ENCODE data around the gene CTNND2.

Gene CTNND2

DNA sequence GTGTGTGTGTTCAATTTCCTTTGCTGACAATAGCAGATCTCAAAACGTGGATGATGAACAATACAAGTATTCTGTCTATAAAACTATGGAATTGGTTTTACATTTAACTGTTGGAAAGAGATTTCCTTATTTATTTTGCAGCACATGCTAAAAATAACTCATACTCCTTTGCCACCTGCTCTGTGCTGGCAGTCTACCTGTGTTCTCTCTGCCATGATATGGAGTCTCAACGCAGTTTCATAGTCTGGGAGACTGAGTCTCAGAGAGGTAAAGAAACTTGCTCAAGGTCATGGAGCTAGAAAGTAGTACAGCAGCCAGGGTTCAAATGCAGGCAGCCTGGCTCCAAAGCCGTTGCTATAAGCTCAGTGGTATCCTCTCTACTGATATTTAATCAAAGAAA lies 677.2 kb downstream of the CTNND2 start:
- peaks cover 10% of the 10 kb centered on the region for H3K9me3 Mint-ChIP-seq
- no peak overlapping the region for H3K27ac Mint-ChIP-seq
- H3K27me3 Mint-ChIP-seq = no peaks in the 10 kb centered on the region
- no peaks in the 10 kb centered on the region for H3K4me1 Mint-ChIP-seq (ENCODE audit: low read depth)
- H3K36me3 Mint-ChIP-seq (ENCODE audit: low read depth) = no peaks in the 10 kb centered on the region
- no peak for DNase-seq
- H3K4me3 Mint-ChIP-seq = no peak overlapping the region

DNA sequence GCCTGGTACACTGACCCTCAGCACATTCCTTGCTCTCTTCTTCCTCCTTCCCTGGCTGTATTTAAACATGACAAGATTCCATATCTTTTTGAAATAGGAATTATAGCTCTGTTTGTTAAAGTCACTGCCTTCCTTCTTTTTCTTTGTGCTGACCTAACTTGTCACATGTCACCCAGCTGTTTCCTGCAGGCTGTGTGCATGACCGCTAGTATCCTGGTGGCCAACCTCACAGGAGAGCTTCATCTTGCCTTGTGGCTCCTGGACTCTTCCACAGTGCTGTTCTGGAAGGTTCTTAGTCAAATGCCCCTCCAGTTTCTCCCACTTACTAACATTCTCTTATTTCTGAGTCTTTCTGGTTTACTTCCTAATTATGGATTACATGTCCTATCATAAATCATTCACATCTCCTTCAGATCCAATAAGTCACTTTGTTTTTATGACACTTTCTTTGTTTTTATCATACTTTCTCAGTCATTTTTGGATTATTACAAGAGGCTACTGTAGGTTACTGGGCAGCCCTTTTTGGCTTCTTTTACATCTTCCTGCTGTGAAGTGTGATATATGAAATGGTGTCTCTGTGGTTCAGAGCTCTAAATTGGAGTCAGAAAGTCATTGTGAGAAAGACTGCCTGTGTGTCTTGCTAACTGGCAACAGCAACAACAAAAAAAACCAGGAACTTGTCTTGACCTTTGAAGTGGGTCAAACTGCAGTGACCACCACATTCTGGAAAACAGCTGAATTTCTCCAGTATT lies 679.6 kb downstream of the CTNND2 start:
- H3K9me3 Mint-ChIP-seq = no peaks in the 10 kb centered on the region
- no peak overlapping the region for H3K27ac Mint-ChIP-seq
- H3K36me3 Mint-ChIP-seq (ENCODE audit: low read depth) = no peaks in the 10 kb centered on the region
- no peaks in the 10 kb centered on the region for H3K27me3 Mint-ChIP-seq
- H3K4me3 Mint-ChIP-seq = no peak overlapping the region
- H3K4me1 Mint-ChIP-seq (ENCODE audit: low read depth) = no peaks in the 10 kb centered on the region
- no peak for DNase-seq

DNA sequence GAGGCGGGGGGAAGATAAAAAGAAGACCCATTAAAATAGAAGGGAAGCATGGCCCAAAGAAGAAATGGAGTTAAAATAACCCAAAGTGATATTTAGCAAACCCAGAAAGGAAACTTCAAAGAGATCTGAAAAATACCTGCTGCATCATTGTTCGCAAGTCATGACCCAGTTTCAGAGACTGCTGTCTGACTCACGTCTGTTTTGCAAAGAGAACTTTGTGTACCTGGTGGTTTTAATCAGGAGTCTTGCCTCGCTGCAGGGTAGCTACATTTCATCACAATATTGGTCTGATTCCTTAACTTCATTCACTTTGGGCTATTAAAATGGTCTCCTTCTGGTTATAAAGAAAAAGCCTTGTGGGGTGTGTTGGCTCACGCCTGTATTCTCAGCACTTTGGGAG lies 682.1 kb downstream of the CTNND2 start:
- H3K4me1 Mint-ChIP-seq (ENCODE audit: low read depth) = no peaks in the 10 kb centered on the region
- no peaks in the 10 kb centered on the region for H3K36me3 Mint-ChIP-seq (ENCODE audit: low read depth)
- DNase-seq = no peak
- no peaks in the 10 kb centered on the region for H3K9me3 Mint-ChIP-seq
- no peak overlapping the region for H3K4me3 Mint-ChIP-seq
- no peaks in the 10 kb centered on the region for H3K27me3 Mint-ChIP-seq
- H3K27ac Mint-ChIP-seq = no peak overlapping the region

DNA sequence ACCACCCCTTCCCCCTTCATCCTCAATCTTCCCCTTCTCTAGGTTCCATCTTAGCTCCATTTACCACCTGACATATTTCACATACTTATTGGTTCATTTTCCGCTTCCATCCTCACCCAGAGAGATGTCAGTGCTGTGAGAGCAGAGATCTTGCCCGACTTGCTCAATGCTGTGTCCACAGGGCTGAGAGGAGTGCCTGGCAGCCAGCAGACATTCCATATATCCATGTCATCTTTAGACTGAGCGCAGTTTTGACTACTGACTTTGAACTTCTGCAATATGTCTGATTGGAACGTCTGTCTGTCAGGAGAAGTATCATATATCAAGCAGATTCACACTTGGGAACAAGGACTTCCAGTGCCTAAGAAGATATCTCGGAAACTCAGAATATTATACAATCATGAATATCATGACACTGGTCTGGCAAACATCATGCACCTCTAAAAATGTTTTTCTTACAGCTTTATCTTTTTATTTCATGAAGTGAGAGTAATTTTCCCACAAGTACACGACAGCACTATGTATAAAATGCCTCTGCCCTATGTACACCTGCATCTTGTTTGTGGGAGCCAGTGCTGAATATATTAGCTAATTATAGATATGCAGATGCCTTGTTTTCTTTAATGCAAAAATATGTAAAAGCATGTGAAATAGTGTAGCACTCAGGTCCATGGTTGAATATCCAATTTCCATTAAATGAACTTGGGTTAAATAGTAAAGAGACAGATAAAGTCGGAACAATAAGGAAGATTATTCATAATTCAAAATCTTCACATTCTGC lies 689.2 kb downstream of the CTNND2 start:
- Mint-ChIP-seq H3K27me3 (no peaks in the 10 kb centered on the region), H3K36me3 (ENCODE audit: low read depth) (no peaks in the 10 kb centered on the region), H3K4me3 (no peak overlapping the region), H3K9me3 (no peaks in the 10 kb centered on the region), H3K27ac (no peak overlapping the region), H3K4me1 (ENCODE audit: low read depth) (no peaks in the 10 kb centered on the region)
- no peak for DNase-seq

DNA sequence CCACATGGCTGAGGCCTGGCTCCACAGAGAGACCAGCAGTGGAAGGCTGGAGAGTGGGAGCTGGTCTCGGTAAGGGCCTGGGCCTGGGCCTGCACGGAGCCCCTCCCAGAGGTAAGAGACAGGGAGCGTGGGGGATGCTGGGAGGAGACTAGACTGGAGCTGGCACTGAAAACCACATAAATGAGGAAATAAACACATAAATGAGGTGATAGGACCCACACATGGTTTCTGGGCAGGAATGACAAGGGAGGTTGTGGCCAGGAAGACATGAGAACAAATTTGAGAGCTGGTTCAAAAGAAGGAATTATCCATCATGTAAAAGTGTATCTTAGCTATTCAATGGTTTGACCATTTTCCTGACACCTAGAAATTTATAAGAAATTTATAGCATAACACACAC lies 691.5 kb downstream of the CTNND2 start:
- H3K27ac Mint-ChIP-seq = no peak overlapping the region
- no peak overlapping the region for H3K4me3 Mint-ChIP-seq

DNA sequence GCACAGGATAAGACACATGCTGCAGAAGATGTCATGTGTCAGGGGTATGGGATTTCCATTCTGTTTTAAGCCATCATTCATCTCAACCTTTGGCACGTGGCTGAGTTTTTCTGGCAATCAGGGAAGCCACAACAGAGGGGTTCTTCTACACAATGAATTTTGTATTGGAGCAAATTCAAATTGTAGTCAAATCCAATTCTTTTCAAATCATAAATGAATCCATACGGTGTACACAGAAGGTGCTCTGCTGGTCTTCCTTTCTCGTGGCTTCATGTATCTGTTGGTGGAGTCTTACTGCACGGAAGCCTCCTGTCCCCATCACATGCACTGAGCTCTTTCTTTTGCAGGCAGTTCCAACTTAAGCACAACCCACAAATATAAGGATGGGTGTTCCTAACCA lies 706.5 kb downstream of the CTNND2 start:
- H3K27ac Mint-ChIP-seq = no peak overlapping the region
- no peaks in the 10 kb centered on the region for H3K4me1 Mint-ChIP-seq (ENCODE audit: low read depth)
- no peaks in the 10 kb centered on the region for H3K36me3 Mint-ChIP-seq (ENCODE audit: low read depth)

More for the DNA sequence above, 691.5 kb downstream of the CTNND2 start:
- Mint-ChIP-seq H3K4me1 (ENCODE audit: low read depth) (no peaks in the 10 kb centered on the region), H3K27me3 (no peaks in the 10 kb centered on the region), H3K9me3 (no peaks in the 10 kb centered on the region), H3K36me3 (ENCODE audit: low read depth) (no peaks in the 10 kb centered on the region)
- no peak for DNase-seq

DNA sequence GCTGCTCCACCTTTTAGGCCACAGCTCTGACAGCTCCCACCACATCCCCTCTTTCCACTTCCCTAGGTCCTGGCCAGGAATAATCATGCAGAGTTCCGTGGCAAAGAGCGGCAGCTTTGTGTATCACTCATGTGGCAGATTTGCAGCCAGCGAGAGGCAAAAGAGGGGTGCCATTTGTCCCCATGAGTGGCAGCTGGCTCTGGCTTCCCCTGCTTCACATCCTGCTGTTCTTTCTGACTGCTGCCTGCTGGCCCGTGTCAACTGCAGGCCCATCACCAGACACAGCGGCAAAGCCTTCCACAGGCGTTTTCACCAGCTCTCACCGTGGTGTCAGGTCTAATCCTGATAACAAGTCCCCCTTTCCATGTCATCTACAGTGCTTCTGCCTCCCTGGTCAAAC lies 712.6 kb downstream of the CTNND2 start:
- no peak overlapping the region for H3K27ac Mint-ChIP-seq
- no peaks in the 10 kb centered on the region for H3K4me1 Mint-ChIP-seq (ENCODE audit: low read depth)
- no peak for DNase-seq
- H3K27me3 Mint-ChIP-seq = no peaks in the 10 kb centered on the region
- H3K36me3 Mint-ChIP-seq (ENCODE audit: low read depth) = no peaks in the 10 kb centered on the region
- no peak overlapping the region for H3K4me3 Mint-ChIP-seq
- H3K9me3 Mint-ChIP-seq = no peaks in the 10 kb centered on the region

More for the DNA sequence above, 706.5 kb downstream of the CTNND2 start:
- Mint-ChIP-seq H3K4me3 (no peak overlapping the region), H3K27me3 (no peaks in the 10 kb centered on the region), H3K9me3 (no peaks in the 10 kb centered on the region)
- DNase-seq = no peak

DNA sequence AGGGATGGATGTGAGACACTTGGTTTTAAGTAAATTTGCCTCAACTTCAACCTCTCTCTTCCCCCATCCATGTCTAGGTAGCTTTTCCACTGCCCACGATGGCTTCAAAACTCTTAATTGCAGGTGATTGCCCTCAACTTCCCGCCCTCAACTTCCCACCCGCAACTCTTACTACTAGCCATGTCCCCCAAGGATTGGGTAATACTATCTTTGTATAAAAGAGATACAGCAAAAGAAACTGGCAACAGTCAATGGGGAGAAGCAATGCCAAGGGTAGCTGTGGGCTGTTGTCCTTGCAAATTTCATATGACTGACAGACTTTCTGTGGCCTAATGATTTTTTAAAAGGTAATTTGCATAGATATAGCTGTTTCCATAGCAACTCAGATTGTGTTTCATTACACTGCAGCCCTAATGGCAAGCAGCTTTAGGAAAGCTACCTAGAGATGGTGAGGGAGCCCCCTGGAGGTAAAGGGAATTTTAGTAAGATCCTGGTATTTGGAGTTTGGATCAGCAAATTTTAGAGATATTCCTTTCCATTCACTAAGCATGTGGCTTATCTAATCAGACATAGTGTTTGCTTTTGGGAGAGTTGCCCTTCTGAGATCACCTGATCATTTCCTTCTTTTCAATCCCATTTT lies 721.7 kb downstream of the CTNND2 start:
- DNase-seq = no peak
- H3K4me1 Mint-ChIP-seq (ENCODE audit: low read depth) = peaks cover 12% of the 10 kb centered on the region
- H3K36me3 Mint-ChIP-seq (ENCODE audit: low read depth) = no peaks in the 10 kb centered on the region
- H3K27ac Mint-ChIP-seq = no peak overlapping the region
- peaks cover 3% of the 10 kb centered on the region for H3K27me3 Mint-ChIP-seq
- no peak overlapping the region for H3K4me3 Mint-ChIP-seq
- H3K9me3 Mint-ChIP-seq = no peaks in the 10 kb centered on the region

DNA sequence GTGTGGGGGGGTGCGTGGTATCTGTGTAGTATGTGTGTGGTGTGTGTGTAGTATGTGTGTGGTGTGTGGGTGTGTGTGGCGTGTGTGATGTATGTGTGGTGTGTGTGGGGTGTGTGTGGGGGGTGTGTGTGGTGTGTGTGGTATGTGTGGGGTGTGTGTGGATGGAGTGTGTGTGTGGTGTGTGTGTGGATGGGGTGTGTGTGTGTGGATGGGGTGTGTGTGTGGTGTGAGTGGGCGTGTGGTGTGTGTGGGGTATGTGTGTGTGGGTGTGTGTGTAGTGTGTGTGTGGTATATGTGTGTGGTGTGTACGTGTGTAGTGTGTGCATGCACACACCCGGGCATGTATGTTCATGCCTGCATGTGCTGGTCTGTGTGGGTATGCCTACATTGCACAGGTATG lies 722.3 kb downstream of the CTNND2 start:
- H3K27ac Mint-ChIP-seq = no peak overlapping the region
- peaks cover 12% of the 10 kb centered on the region for H3K4me1 Mint-ChIP-seq (ENCODE audit: low read depth)
- no peak for DNase-seq
- no peaks in the 10 kb centered on the region for H3K9me3 Mint-ChIP-seq
- H3K27me3 Mint-ChIP-seq = peaks cover 3% of the 10 kb centered on the region
- H3K36me3 Mint-ChIP-seq (ENCODE audit: low read depth) = no peaks in the 10 kb centered on the region
- H3K4me3 Mint-ChIP-seq = no peak overlapping the region

DNA sequence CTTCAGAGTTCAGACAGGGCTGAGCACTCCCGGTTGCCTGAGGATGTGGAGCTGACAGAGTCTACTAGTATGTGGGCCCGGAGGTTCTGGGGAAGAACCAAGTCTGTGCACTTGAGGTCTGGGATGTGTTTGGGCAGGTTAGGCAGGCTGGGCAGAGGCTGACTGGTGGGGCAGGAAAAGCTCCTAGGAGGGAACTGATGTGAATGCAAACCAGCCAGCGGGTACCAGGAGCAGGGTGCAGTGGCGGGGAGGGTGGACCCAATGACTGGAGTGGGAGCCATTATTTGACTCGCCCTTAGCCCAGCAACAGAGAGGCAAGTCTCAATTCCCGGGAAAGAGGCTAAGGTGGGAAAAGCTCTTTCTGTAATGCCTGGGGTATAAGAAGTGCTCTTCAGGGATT lies 723.4 kb downstream of the CTNND2 start:
- no peak for DNase-seq
- Mint-ChIP-seq H3K27ac (no peak overlapping the region), H3K4me1 (ENCODE audit: low read depth) (peaks cover 12% of the 10 kb centered on the region), H3K36me3 (ENCODE audit: low read depth) (no peaks in the 10 kb centered on the region), H3K4me3 (no peak overlapping the region), H3K27me3 (peaks cover 3% of the 10 kb centered on the region), H3K9me3 (no peaks in the 10 kb centered on the region)

DNA sequence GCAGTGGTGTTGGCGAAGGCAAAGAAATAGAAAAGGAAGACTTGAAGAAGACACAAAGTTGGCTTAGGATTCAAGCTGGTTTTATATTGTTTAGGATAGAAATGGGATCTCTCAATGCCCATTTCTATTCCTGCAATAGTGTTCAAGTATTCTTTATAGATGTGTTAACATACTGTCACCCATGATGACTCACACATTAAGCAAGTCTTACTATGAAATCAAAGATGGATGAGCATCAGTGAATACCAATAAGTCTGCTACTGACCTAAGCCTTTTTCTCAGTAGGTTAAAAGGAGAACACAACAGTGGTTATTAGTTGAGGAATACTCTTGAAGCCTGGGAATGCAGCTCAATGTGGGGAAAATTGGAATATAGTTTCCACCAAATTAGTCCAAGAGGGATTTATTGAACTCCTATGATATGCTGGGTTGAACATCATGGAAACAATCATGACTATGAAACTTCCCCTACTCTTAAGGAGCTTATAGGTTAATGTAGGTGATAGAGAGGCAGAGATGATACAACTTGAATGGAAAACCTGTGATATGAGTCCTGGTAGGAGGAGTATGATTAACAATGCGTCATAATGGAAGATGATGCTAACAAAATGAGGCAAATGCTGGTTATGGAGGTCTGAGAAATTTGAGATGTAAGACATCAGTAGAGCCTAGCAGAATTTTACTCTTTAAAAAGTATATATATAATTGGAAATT lies 726.1 kb downstream of the CTNND2 start:
- H3K27ac Mint-ChIP-seq = peak overlapping the region; percentile 81
- no peak for DNase-seq
- H3K4me3 Mint-ChIP-seq = no peak overlapping the region
- no peaks in the 10 kb centered on the region for H3K36me3 Mint-ChIP-seq (ENCODE audit: low read depth)
- no peaks in the 10 kb centered on the region for H3K9me3 Mint-ChIP-seq
- H3K4me1 Mint-ChIP-seq (ENCODE audit: low read depth) = peaks cover 12% of the 10 kb centered on the region
- peaks cover 9% of the 10 kb centered on the region for H3K27me3 Mint-ChIP-seq

DNA sequence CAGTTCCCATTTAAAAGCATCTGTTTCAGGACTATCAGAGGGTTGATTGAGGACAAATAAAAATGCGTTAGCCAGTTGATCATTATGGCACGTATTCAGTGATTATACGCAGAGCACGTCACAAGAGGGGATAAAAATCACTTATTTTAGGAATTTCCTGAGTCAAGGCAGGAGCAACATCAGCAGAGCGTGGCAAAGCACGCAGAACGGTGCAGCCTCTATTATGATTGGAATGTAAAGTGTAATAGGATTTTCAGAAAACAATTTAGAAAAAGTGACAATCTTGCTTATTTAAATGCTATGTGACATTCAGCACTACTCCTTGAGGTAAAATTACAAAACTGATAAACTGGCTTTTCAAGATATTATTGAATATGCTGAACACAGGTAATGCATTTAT lies 729.7 kb downstream of the CTNND2 start:
- no peaks in the 10 kb centered on the region for H3K36me3 Mint-ChIP-seq (ENCODE audit: low read depth)
- no peaks in the 10 kb centered on the region for H3K9me3 Mint-ChIP-seq
- peaks cover 17% of the 10 kb centered on the region for H3K4me1 Mint-ChIP-seq (ENCODE audit: low read depth)
- H3K27ac Mint-ChIP-seq = no peak overlapping the region
- no peak for DNase-seq
- H3K4me3 Mint-ChIP-seq = no peak overlapping the region
- peaks cover 14% of the 10 kb centered on the region for H3K27me3 Mint-ChIP-seq

DNA sequence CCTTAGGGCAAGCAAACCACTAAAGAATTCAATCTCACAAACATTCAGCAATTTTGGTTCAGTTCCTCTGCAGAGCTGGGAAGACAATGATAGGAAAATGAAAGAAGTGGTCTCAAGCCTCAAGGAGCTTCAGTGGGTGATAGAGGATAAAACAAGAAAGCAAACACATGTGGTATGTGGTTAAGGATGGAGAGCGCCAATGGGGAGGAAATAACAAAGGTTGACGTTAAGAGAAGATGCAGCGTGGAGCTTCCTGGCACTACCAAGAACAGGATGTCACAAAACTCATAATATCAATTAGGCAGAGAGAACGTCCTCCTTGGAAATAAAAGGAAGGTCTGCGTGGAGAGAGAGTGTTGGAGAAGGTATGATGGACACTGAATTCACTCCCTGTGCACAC lies 731.8 kb downstream of the CTNND2 start:
- Mint-ChIP-seq H3K4me3 (no peak overlapping the region), H3K36me3 (ENCODE audit: low read depth) (no peaks in the 10 kb centered on the region), H3K4me1 (ENCODE audit: low read depth) (peaks cover 5% of the 10 kb centered on the region), H3K27ac (no peak overlapping the region), H3K27me3 (peaks cover 14% of the 10 kb centered on the region), H3K9me3 (no peaks in the 10 kb centered on the region)
- DNase-seq = no peak

DNA sequence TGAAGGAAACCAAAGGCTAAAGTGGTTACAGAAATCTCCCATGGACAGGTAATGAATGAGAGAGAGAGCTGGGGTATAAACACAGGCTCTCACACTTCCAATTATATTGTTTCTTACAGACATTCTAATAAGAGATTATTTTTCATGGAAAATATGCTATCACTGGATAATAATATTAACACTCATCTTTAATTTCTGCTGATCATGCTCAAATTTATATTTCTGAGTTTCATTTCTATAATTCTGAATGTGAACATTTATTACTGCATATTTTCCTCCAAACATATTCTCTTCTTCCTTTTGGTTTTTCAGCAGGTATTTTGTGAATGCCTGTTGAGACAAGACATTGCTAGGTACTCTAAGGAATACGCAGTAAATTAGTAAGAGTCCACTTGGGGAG lies 733.0 kb downstream of the CTNND2 start:
- H3K9me3 Mint-ChIP-seq = no peaks in the 10 kb centered on the region
- peaks cover 5% of the 10 kb centered on the region for H3K4me1 Mint-ChIP-seq (ENCODE audit: low read depth)
- no peaks in the 10 kb centered on the region for H3K36me3 Mint-ChIP-seq (ENCODE audit: low read depth)
- no peak overlapping the region for H3K27ac Mint-ChIP-seq
- H3K4me3 Mint-ChIP-seq = no peak overlapping the region
- no peak for DNase-seq
- H3K27me3 Mint-ChIP-seq = peaks cover 14% of the 10 kb centered on the region
